H1 (cell line): ENCODE results near the gene ALK. TPM values are rescaled to one million over a fixed set of nuclear protein-coding genes. Genes with fewer than 3 reads are reported as not detected.

Experiments
- SRF ChIP-seq: IDR thresholded peaks from 2 replicates; pipeline ENCODE4 v1.6.1; 2011; ENCODE audit warnings: mild to moderate bottlenecking, low read depth, low read length, moderate library complexity
- polyA plus RNA-seq, 7 experiments: library from polyadenylated mRNA; depleted of rRNA in 3 of 7; stranded (reverse) in 5 of 7; unstranded in 2 of 7; fragments of >200 nt in 5 of 7; fragments of 200-250 nt in 2 of 7; gene quantifications; 1 replicate in 5 of 7; 2 replicates in 1 of 7; 4 replicates in 1 of 7; pipeline versions ENCODE4 v1.2.1 to v1.2.3, GENCODE V29; 2011 to 2013; ENCODE audit warnings: missing spikeins in 2 of 7, mixed read lengths in 2 of 7
- total RNA-seq: library from RNA; stranded (reverse); fragmentation: NEBNext Ultra II Directional; extraction: Animal tissue kit (Norgen Biotek cat#: 25700); gene quantifications from 2 replicates; pipeline ENCODE4 v1.2.1, GENCODE V29; 2021

The ALK gene
- total and polyA plus RNA-seq, 2 of the 8 experiments (the other 6 are each of a cell fraction or from before 2014, with no cell fraction given) = 0.02 to 0.09 TPM

DNA sequence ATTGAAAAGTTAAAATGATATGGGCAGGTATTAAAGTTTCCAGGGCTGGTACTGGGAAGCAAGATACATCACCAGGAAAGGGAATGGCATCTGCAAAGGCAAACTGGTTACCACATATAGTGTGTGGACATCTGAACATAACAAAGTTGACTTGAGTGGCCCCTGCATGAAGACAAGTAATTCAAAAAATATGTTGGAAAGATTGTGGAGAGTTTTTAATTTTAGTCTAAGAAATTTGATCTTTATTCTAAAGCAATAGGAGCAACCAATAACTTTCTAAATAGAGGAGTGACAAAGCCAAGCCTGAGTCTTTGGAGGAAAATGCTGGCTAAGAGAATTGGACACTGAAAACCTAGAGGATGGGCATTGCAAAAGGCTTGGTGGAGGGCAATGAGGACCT, 278.2 kb downstream of the ALK start (continued):
- TF ChIP-seq SRF = no peak
- TF ChIP-seq, all 59 proteins: peak for 0
